CD4-positive, alpha-beta memory T cell (primary cell): ENCODE data around the gene PRPF4. TPM values are rescaled to one million over a fixed set of nuclear protein-coding genes. Genes with fewer than 3 reads are reported as not detected.

Source experiments
- CTCF ChIA-PET: fragments of 350-600 bp; sonication (Branson Sonifier 250); formaldehyde crosslinking; loops from one replicate; lab custom pipeline; 2021; ENCODE audit warnings: inconsistent platforms; ENCODE audit not compliant: partially characterized antibody; lab: Charles Lee
- POLR2A ChIA-PET: fragments of 350-600 bp; sonication (Branson Sonifier 250); formaldehyde crosslinking; loops from one replicate; lab custom pipeline; 2021; ENCODE audit not compliant: partially characterized antibody; lab: Charles Lee
- DNase-seq, 5 donors: peaks; one replicate each; pipeline versions ENCODE4 v3.0.0 to v3.0.0-alpha.2; 2020 to 2022; ENCODE audit warnings: mixed read lengths in 1 of 5
- H3K27ac ChIP-seq: one replicate; pipeline ENCODE4 v1.7.0; 2013; ENCODE audit warnings: low read depth, low read length
- H3K27me3 ChIP-seq: 2 replicates; pipeline ENCODE4 v1.7.0; 2013; ENCODE audit warnings: mild to moderate bottlenecking, low read length, moderate library complexity; ENCODE audit not compliant: insufficient read depth
- H3K36me3 ChIP-seq: 2 replicates; pipeline ENCODE4 v1.7.0; 2013; ENCODE audit warnings: mild to moderate bottlenecking, low read length, moderate library complexity; ENCODE audit not compliant: insufficient read depth
- H3K4me1 ChIP-seq: 2 replicates; pipeline ENCODE4 v1.7.0; 2013; ENCODE audit warnings: mild to moderate bottlenecking, low read length, moderate library complexity; ENCODE audit not compliant: insufficient read depth
- H3K4me3 ChIP-seq, 2 donors: one replicate each; pipeline ENCODE4 v1.7.0; 2013; ENCODE audit warnings: low read length in 2 of 2, mild to moderate bottlenecking in 1 of 2
- H3K9me3 ChIP-seq, 2 donors: one replicate each; pipeline ENCODE4 v1.7.0; 2013; ENCODE audit warnings: low read length in 2 of 2, control low read depth in 1 of 2; ENCODE audit not compliant: control insufficient read depth in 1 of 2
- H3K27ac Mint-ChIP-seq, 7 donors: one replicate each; pipeline ENCODE4 v1.8.0; 2020 to 2021; ENCODE audit warnings: mixed read lengths in 7 of 7, mild to moderate bottlenecking in 6 of 7, inconsistent platforms in 3 of 7, moderate library complexity in 3 of 7
- H3K27me3 Mint-ChIP-seq, 2 donors: one replicate each; pipeline ENCODE4 v1.8.0; 2020 to 2021; ENCODE audit warnings: mixed read lengths in 2 of 2
- H3K36me3 Mint-ChIP-seq, 2 donors: one replicate each; pipeline ENCODE4 v1.8.0; 2020 to 2021; ENCODE audit warnings: mixed read lengths in 2 of 2, inconsistent platforms in 1 of 2, mild to moderate bottlenecking in 1 of 2
- H3K4me1 Mint-ChIP-seq, 4 donors: one replicate each; pipeline ENCODE4 v1.8.0; 2020 to 2021; ENCODE audit warnings: mixed read lengths in 4 of 4, mild to moderate bottlenecking in 1 of 4
- H3K4me3 Mint-ChIP-seq, 8 donors: one replicate each; pipeline ENCODE4 v1.8.0; 2020 to 2021; ENCODE audit warnings: mixed read lengths in 8 of 8, mild to moderate bottlenecking in 7 of 8, moderate library complexity in 6 of 8, inconsistent platforms in 3 of 8
- H3K9me3 Mint-ChIP-seq, 8 donors: one replicate each; pipeline ENCODE4 v1.8.0; 2020 to 2021; ENCODE audit warnings: mixed read lengths in 8 of 8, mild to moderate bottlenecking in 5 of 8, inconsistent platforms in 3 of 8, moderate library complexity in 1 of 8
- intact Hi-C: fragments of 100-400 bp; cut with micrococcal nuclease; formaldehyde crosslinking; loops from one replicate; pipeline ENCODE4 v1.15.1; 2023
- polyA plus RNA-seq, 2 donors: library from polyadenylated mRNA; unstranded; fragments of 300-500 nt; fragmentation: Illumina TruSeq; gene quantifications; one replicate each; pipeline ENCODE4 v1.2.3, GENCODE V29; 2021
- total RNA-seq, 2 experiments: library from RNA; stranded (reverse); gene quantifications; one replicate each; pipeline ENCODE4 v1.2.3, GENCODE V29; 2021

The PRPF4 gene
- total and polyA plus RNA-seq, 4 experiments from 2014 or later = 19.2 to 25.7 (median 21.9) TPM

- H3K4me1 Mint-ChIP-seq = peaks cover 7 to 23% (median 15%) of the 10 kb centered on the region in 4 donors
- ChIA-PET POLR2A (interaction anchor here (0.6 to 2.9 kb wide), 9 partner anchors 9 to 242 kb away, joined by 3 to 16 read pairs (median 6); partner anchors contain the start of genes ALAD, BSPRY, C9orf43 and CDC26), CTCF (interaction anchor here (1.0 to 2.3 kb wide), 10 partner anchors 10 to 317 kb away, joined by 3 to 21 read pairs (median 4); partner anchors contain the start of genes ALAD, BSPRY, CDC26 and HDHD3)
- peak; percentile 61 to 78 (median 75) for DNase-seq
- H3K36me3 ChIP-seq = no peaks in the 10 kb centered on the region
- peak within 1 kb of the TSS; percentile 82 to 92 (median 87) for H3K4me3 Mint-ChIP-seq
- H3K36me3 Mint-ChIP-seq = no peaks in the 10 kb centered on the region
- peaks cover 10% of the 10 kb centered on the region for H3K4me1 ChIP-seq
- peaks cover 1 to 4% of the 10 kb centered on the region in 2 donors for H3K27me3 Mint-ChIP-seq
- intact Hi-C loops = loop anchor here (1.0 kb wide), 5 partner anchors 36 to 1709 kb away; partner anchors contain the start of genes ALAD, C9orf43, CDC26 and DNAJC25
- peak within 1 kb of the TSS; percentile 8 to 79 for H3K4me3 ChIP-seq
- peak within 1 kb of the TSS in 6 of 7 donors; percentile 51 to 73 (median 56) for H3K27ac Mint-ChIP-seq
- no peaks in the 10 kb centered on the region for H3K27me3 ChIP-seq
- H3K9me3 Mint-ChIP-seq = no peaks in the 10 kb centered on the region
- no peaks in the 10 kb centered on the region for H3K9me3 ChIP-seq
- H3K27ac ChIP-seq = peak within 1 kb of the TSS; percentile 28
Observed at GRCh38 chr9:113340011-113340699, 64.7 kb downstream of the PRPF4 start, which contains the start of gene WDR31. TSS of gene WDR31 (minus strand) at chr9:113340275. CDS start at chr9:113332022, 8,253 bp downstream.

GRCh38 chr9:113341712-113342410 is 66.4 kb downstream of the PRPF4 start:
- Mint-ChIP-seq H3K4me3 (peak overlapping the region in 7 of 8 donors; percentile 2 to 61 (median 32)), H3K36me3 (no peaks in the 10 kb centered on the region), H3K27ac (peak overlapping the region in 1 of 7 donors; percentile 59), H3K4me1 (peaks cover 7 to 23% (median 15%) of the 10 kb centered on the region in 4 donors), H3K27me3 (peaks cover 1 to 4% of the 10 kb centered on the region in 2 donors), H3K9me3 (no peaks in the 10 kb centered on the region)
- no peaks in the 10 kb centered on the region for H3K9me3 ChIP-seq
- no peaks in the 10 kb centered on the region for H3K27me3 ChIP-seq
- intact Hi-C loops = no loop called here
- no peak overlapping the region for H3K4me3 ChIP-seq
- no peaks in the 10 kb centered on the region for H3K36me3 ChIP-seq
- POLR2A ChIA-PET = interaction anchor here (2.9 kb wide), 1 partner anchor 35 kb away, joined by 11 read pairs; the partner anchor contains the start of gene HDHD3
- no peak overlapping the region for H3K27ac ChIP-seq
- CTCF ChIA-PET = interaction anchor here (1.5 kb wide), 1 partner anchor 67 kb away, joined by 8 read pairs; the partner anchor contains the start of genes CDC26 and PRPF4
- DNase-seq = no peak
- peaks cover 10% of the 10 kb centered on the region for H3K4me1 ChIP-seq

Other genes starting within 250 kb of the PRPF4 start
- gene ZFP37, start 218.9 kb upstream of the PRPF4 start, total RNA-seq = 1 to 10 TPM; 2.9 TPM
- 1 to 10 TPM; 1.8 to 3.0 TPM for gene ZFP37, start 218.9 kb upstream of the PRPF4 start, polyA plus RNA-seq
- gene SLC31A2, start 124.7 kb upstream of the PRPF4 start, total RNA-seq = 1 to 10 TPM; 5.3 to 6.1 TPM
- 1 to 10 TPM; 6.9 to 8.7 TPM for gene SLC31A2, start 124.7 kb upstream of the PRPF4 start, polyA plus RNA-seq
- gene FKBP15, start 54.4 kb upstream of the PRPF4 start, total RNA-seq = 10 to 100 TPM; 34.3 to 34.9 TPM
- gene FKBP15, start 54.4 kb upstream of the PRPF4 start, polyA plus RNA-seq = 10 to 100 TPM in 1 of 2 donors, 1 to 10 TPM in 1; 1.9 to 19.6 TPM
- 1 to 10 TPM; 4.1 to 4.2 TPM for gene SLC31A1, start 54.1 kb upstream of the PRPF4 start, total RNA-seq
- 1 to 10 TPM; 2.1 to 2.3 TPM for gene SLC31A1, start 54.1 kb upstream of the PRPF4 start, polyA plus RNA-seq
- 10 to 100 TPM; 44.4 to 47.3 TPM for gene CDC26, start 86 bp upstream of the PRPF4 start, total RNA-seq
- 100 to 1,000 TPM; 149 to 213 TPM for gene CDC26, start 86 bp upstream of the PRPF4 start, polyA plus RNA-seq
- not detected for gene RNF183, start 27.7 kb downstream of the PRPF4 start, total RNA-seq
- not detected for gene RNF183, start 27.7 kb downstream of the PRPF4 start, polyA plus RNA-seq
- gene WDR31, start 64.6 kb downstream of the PRPF4 start, total RNA-seq = under 1 TPM; 0.33 to 0.67 TPM
- gene WDR31, start 64.6 kb downstream of the PRPF4 start, polyA plus RNA-seq = under 1 TPM in 1 of 2 donors, not detected in 1; 0.89 TPM
- gene BSPRY, start 73.9 kb downstream of the PRPF4 start, total RNA-seq = not detected
- gene BSPRY, start 73.9 kb downstream of the PRPF4 start, polyA plus RNA-seq = under 1 TPM; 0.24 to 0.93 TPM
- 10 to 100 TPM; 29.9 to 32.8 TPM for gene HDHD3, start 101.3 kb downstream of the PRPF4 start, total RNA-seq
- gene HDHD3, start 101.3 kb downstream of the PRPF4 start, polyA plus RNA-seq = 10 to 100 TPM; 40.8 to 52.3 TPM
- 10 to 100 TPM; 39.9 TPM for gene ALAD, start 125.6 kb downstream of the PRPF4 start, total RNA-seq
- gene ALAD, start 125.6 kb downstream of the PRPF4 start, polyA plus RNA-seq = 10 to 100 TPM; 16.4 to 23.8 TPM
- 10 to 100 TPM; 46.9 TPM for gene POLE3, start 135.0 kb downstream of the PRPF4 start, total RNA-seq
- 100 to 1,000 TPM; 103 to 179 TPM for gene POLE3, start 135.0 kb downstream of the PRPF4 start, polyA plus RNA-seq
- gene C9orf43, start 135.1 kb downstream of the PRPF4 start, total RNA-seq = under 1 TPM; 0.86 to 0.87 TPM
- gene C9orf43, start 135.1 kb downstream of the PRPF4 start, polyA plus RNA-seq = under 1 TPM; 0.41 to 0.45 TPM
- gene RGS3, start 188.1 kb downstream of the PRPF4 start, total RNA-seq = 10 to 100 TPM; 17.5 to 18.4 TPM
- gene RGS3, start 188.1 kb downstream of the PRPF4 start, polyA plus RNA-seq = 10 to 100 TPM in 1 of 2 donors, 1 to 10 TPM in 1; 3.4 to 23.2 TPM